ENCODE data around the gene AOPEP. TPM values are rescaled to one million over a fixed set of nuclear protein-coding genes. Genes with fewer than 3 reads are reported as not detected.

AOPEP gene
- total RNA-seq, 1 experiment from 2014 or later, result 89.5 TPM

- H3K36me3 Mint-ChIP-seq (ENCODE audit: insufficient read depth, unreplicated experiment), result peaks cover 6% of the 10 kb centered on the region
- intact Hi-C loops (cut with micrococcal nuclease; ENCODE audit: unreplicated experiment), result no loop called here
- CTCF ChIA-PET, result interaction anchor here (0.6 kb wide), 1 partner anchor 139 kb away, joined by 4 read pairs; no protein-coding TSS in a partner anchor
- H3K4me1 Mint-ChIP-seq (ENCODE audit: low read depth, unreplicated experiment), result no peaks in the 10 kb centered on the region
- BruUV-seq (replicated peaks), result no TSS peak
- H3K27ac Mint-ChIP-seq (ENCODE audit: unreplicated experiment), result no peak overlapping the region
- DNase-seq, result no peak
- no peaks in the 10 kb centered on the region for H3K9me3 Mint-ChIP-seq (ENCODE audit: low read depth, unreplicated experiment)
- no peak overlapping the region for H3K4me3 Mint-ChIP-seq (ENCODE audit: low read depth, unreplicated experiment)
- TF ChIP-seq CTCF (IDR thresholded peaks at IDR 0.05; ENCODE audit: unreplicated experiment), result no peak
- no peaks in the 10 kb centered on the region for H3K27me3 Mint-ChIP-seq (ENCODE audit: unreplicated experiment)
Observed at GRCh38 chr9:94734054-94734754, 7.7 kb downstream of the AOPEP start.

GRCh38 chr9:94736759-94737158 is 10.3 kb downstream of the AOPEP start:
- no peaks in the 10 kb centered on the region for H3K36me3 Mint-ChIP-seq (ENCODE audit: insufficient read depth, unreplicated experiment)
- H3K9me3 Mint-ChIP-seq (ENCODE audit: low read depth, unreplicated experiment), result no peaks in the 10 kb centered on the region
- intact Hi-C loops (cut with micrococcal nuclease; ENCODE audit: unreplicated experiment), result no loop called here
- no TSS peak for BruUV-seq (replicated peaks)
- TF ChIP-seq CTCF (IDR thresholded peaks at IDR 0.05; ENCODE audit: unreplicated experiment), result no peak
- no peak overlapping the region for H3K27ac Mint-ChIP-seq (ENCODE audit: unreplicated experiment)
- H3K4me3 Mint-ChIP-seq (ENCODE audit: low read depth, unreplicated experiment), result no peak overlapping the region
- CTCF ChIA-PET, result no interaction called here
- H3K4me1 Mint-ChIP-seq (ENCODE audit: low read depth, unreplicated experiment), result peaks cover 2% of the 10 kb centered on the region
- H3K27me3 Mint-ChIP-seq (ENCODE audit: unreplicated experiment), result no peaks in the 10 kb centered on the region
- no peak for DNase-seq

DNA sequence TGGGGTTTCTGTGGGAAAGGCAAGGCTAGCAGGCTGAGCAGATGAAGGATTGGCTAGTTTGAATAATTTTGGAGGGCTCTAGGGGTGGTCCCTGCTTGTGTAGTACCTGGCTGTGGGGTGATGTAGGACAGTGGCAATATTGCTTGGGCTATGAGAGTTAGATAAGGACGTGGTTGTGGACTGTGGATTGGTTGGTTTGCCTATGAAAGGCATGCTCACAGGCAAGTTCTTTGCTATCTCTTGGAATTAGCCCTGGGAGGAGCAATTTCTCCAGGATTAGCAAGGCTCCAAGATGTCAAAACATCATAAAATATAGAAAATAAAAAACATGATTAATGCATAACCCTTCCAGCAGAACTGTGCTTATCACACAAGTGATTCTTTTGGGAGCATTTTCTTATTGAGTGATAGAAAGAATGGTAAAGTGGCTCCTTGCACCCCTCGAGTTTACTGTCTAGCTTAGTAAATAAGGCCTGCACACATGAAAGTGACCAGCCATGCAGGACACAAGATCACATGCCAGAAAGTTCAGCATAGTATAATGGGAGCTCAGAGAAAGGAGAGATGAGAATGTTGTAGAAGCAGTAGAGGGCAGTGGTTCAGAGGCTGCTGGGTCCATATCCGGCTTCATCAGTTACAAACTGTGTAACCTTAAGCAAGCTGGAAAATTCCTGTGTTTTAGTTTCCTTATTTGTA is 13.8 kb downstream of the AOPEP start:
- Mint-ChIP-seq H3K36me3 (ENCODE audit: insufficient read depth, unreplicated experiment) (peaks cover 4% of the 10 kb centered on the region), H3K9me3 (ENCODE audit: low read depth, unreplicated experiment) (no peaks in the 10 kb centered on the region), H3K4me1 (ENCODE audit: low read depth, unreplicated experiment) (peaks cover 21% of the 10 kb centered on the region), H3K4me3 (ENCODE audit: low read depth, unreplicated experiment) (no peak overlapping the region), H3K27ac (ENCODE audit: unreplicated experiment) (no peak overlapping the region), H3K27me3 (ENCODE audit: unreplicated experiment) (no peaks in the 10 kb centered on the region)
- intact Hi-C loops (cut with micrococcal nuclease; ENCODE audit: unreplicated experiment), result no loop called here
- DNase-seq, result no peak
- CTCF ChIA-PET, result no interaction called here
- TF ChIP-seq CTCF (IDR thresholded peaks at IDR 0.05; ENCODE audit: unreplicated experiment), result no peak
- no TSS peak for BruUV-seq (replicated peaks)

DNA sequence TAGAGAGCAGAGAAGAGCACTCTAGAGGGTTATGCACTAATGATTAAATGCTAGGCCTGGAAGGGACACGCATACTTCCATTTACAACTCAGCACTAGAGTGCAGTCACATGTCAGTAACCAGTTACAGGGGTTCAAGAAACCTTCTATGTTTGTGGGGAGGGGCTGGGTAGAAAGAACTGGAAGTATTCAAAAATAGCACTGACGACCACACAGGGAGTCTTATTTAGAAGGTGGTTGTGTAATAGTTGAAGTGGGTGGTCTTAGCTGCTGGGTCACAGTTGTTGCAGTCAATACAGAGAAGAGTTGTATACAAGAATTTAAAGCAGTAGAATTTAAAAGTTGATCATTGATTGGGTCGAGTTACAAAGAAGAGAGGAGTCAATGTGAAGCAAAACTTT is 15.4 kb downstream of the AOPEP start:
- TF ChIP-seq CTCF (IDR thresholded peaks at IDR 0.05; ENCODE audit: unreplicated experiment), result no peak
- DNase-seq, result no peak
- Mint-ChIP-seq H3K36me3 (ENCODE audit: insufficient read depth, unreplicated experiment) (peaks cover 4% of the 10 kb centered on the region), H3K27me3 (ENCODE audit: unreplicated experiment) (no peaks in the 10 kb centered on the region), H3K27ac (ENCODE audit: unreplicated experiment) (no peak overlapping the region), H3K4me3 (ENCODE audit: low read depth, unreplicated experiment) (no peak overlapping the region), H3K4me1 (ENCODE audit: low read depth, unreplicated experiment) (peaks cover 21% of the 10 kb centered on the region), H3K9me3 (ENCODE audit: low read depth, unreplicated experiment) (no peaks in the 10 kb centered on the region)
- intact Hi-C loops (cut with micrococcal nuclease; ENCODE audit: unreplicated experiment), result no loop called here
- BruUV-seq (replicated peaks), result no TSS peak
- CTCF ChIA-PET, result no interaction called here
